Activated CD4-positive, alpha-beta T cell treated with anti-CD3 and anti-CD28 coated beads, Interleukin-2, amount 50 U/mL, for 4 hours (primary cell): ENCODE data around the gene SDCCAG8.

Experiments
- DNase-seq, 2 experiments: peaks; one replicate each; pipeline ENCODE4 v3.0.0-alpha.2; 2020

Gene SDCCAG8

GRCh38 chr1:243341074-243341473 is 85.2 kb downstream of the SDCCAG8 start:
- DNase-seq: no peak

- no peak for DNase-seq
These were observed 88.4 kb downstream of the SDCCAG8 start for GRCh38 chr1:243343970-243344937.

DNA sequence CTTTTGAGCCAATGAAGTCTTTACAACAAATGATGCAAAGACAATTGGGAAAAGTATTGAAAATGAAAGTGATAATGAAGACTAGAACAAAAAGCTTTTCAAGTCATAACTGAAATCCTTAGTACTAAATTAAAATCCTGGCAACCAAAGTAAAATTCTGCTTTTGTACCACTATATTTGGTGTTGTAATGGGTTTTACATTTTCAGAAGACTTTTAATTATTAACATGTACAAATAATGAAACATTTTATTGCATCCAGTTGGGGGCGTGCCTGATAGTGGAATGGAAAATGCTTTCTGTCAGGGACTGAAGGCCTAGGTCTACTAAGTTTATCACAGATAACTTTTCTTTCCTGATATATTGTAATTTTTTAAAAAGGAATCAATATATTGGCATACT is 89.4 kb downstream of the SDCCAG8 start:
- no peak for DNase-seq

DNA sequence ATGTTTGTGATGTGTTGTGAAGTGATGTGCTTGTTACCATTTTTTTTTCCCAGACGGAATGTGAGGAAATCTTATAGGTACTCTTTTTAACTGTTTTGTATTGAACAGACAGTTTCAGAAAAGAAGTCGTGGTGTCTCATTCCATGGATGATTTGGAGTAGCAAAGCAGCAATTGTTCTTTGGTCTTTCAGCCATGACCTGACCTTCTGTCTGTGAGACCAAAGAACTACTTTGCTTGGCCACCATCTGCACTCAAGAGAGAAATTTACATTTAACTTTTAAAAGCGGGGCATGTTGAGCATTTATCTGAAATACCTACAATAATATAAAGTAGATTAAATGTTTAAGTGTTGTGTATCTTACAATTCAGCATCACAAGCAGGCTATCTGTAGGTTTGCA is 90.2 kb downstream of the SDCCAG8 start:
- DNase-seq: no peak

DNA sequence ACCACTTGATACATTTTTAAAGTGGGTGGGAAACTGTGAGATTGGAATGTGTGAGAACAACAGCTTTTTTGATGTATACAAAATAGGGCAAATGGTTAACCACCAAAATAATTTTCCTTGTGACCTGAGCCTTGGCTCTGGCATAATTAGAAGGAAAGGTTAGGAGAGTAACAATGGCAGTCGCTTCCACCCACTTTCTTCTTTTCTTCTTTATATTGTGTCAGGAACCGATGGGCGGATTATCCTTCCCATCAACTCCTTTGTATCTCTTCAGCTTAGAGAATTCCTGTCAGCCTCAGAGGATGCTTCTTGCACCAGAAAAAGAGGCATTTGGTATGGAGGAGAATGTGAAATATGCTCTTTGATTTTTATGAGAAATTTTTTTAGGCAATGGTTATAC is 90.6 kb downstream of the SDCCAG8 start:
- DNase-seq: no peak

DNA sequence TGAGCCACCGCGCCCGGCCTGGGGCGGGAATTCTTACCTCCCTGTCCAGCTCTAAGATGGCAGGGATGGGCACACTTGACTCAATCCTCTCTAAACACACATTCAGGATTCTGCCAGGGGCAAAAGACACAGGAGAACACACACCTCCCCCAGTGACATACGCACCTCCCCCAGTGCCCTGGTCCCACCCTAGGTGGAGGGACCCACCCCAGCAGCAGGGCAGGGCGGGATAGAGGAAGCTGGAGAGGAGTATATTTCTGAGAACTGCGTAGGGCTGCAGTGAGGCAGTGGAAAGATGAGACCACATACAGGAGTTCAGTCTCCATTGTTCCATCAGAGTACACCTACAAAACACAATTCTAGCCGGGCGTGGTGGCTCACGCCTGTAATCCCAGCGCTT is 92.5 kb downstream of the SDCCAG8 start:
- DNase-seq: no peak

GRCh38 chr1:243349128-243349527 is 93.3 kb downstream of the SDCCAG8 start:
- no peak for DNase-seq

DNA sequence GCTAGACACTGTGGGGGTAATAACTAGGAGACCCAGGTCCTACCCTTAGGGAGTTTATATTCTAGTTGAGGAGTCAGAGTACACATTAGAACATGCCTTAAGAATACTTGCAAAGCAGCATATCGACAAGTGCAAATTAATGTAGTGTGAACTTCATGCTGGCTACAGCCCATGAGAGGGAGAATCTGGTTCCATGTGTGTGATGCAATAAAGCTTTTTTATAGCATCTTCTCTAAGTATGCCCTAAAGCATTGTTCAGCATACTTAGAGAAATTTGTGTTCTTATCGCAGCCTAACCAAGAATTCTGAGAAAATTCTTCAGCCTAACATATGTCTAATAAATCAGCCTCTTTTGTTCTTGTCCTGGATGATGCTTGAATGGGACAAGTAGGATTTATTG is 95.5 kb downstream of the SDCCAG8 start:
- DNase-seq: no peak

DNA sequence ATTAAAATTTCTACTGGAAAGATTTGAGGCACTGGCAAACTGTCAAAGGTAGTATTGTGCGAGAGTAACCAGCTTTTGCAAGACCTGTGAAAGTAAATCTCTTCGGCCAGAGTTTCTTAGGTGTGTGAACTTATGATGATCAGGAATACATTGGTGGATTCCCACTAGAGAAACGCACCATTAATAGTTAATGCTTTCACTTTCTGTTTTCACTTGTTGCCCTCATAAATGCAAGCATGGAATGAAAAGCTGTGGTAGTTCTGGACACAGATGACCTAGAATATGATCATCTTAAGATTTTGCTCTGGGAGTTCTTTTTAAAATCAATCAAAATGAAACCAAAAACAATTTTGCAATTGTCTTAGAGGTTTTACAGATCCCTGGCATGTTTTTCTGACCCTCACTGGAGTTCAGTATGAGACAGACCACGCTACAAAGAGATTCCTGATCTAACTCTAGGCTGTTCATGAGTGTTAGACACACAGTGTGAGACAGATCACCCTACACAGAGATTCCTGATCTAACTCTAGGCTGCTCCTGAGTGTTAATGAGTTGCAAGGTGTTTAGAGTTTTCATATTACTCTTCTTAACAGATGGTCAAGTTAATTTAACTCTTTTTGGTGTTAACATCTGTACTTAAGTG is 98.8 kb downstream of the SDCCAG8 start:
- DNase-seq: no peak

DNA sequence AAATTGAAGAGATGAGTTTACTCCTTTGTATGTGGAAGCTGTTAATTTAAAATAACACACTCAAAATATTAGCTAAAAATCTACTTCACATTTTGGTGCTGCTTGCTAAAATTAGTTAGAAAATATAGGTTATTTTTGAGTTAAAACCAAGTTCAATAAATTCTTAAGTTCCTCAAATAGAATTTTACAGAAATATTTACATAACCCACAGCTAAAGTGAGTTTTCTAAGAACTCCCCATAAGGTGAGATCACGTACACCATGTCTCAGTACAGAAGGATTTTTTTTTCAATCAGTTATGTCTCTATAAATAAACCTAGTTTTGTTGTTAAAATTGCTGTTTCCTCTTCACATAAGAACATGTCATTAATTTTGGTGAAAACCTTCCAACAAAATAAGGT is 108.0 kb downstream of the SDCCAG8 start:
- no peak for DNase-seq

- no peak for DNase-seq
These were observed 108.5 kb downstream of the SDCCAG8 start for GRCh38 chr1:243364330-243364729.

GRCh38 chr1:243364866-243365265 is 109.0 kb downstream of the SDCCAG8 start:
- DNase-seq: no peak

DNA sequence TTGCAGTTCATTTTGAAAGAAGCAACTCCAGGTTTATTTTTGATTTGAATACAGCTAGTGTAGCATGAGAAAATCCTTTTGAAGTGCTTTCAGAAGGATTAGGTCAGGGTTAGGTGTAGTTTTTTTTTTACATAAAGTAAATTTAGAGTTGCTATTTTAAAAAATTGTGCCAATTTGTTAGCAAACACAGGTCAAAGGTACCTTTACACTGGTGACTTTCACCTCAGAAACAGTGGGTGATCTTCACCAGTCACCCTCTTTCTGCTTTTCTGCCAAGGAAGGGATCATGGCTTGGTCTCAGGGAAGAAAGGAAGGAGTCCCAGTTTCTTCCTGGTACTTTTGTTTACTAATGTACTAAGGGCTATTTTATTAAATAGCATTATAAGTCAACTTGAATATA is 111.5 kb downstream of the SDCCAG8 start:
- no peak for DNase-seq

GRCh38 chr1:243374412-243374811 is 118.6 kb downstream of the SDCCAG8 start:
- no peak for DNase-seq

GRCh38 chr1:243375596-243375995 is 119.8 kb downstream of the SDCCAG8 start:
- no peak for DNase-seq

DNA sequence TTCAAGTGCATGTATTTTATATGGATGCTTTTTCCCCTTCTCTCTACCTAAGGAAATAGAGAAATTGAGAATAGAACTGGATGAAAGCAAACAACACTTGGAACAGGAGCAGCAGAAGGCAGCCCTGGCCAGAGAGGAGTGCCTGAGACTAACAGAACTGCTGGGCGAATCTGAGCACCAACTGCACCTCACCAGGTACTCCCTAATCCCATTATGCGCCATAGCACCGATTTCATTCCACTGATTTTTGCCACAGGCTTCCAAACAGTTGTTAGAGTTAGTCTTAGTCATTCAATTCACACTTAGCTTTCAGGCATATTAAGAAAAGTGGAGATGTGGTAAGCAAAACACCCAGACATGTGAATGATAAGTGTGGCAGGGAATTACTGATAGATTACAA is 122.8 kb downstream of the SDCCAG8 start:
- DNase-seq: no peak

DNA sequence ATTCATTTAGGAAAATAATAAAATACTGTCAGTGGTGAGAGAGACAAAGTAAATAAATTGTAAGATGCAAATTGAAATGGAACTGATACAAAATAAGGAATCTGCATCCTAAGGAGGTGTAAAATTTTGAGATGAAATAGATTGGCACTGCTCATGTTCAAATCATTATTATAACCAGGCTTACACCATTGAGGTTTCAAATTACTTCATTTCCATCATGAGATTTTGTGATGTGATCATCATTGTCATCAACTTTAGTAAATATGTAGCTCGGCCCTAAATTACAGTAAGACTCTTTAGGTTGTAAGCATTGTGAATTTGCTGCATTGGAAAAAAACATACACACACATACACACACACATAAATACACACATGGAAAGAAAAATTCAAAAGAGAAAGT is 123.4 kb downstream of the SDCCAG8 start:
- no peak for DNase-seq

GRCh38 chr1:243379706-243380105 is 123.9 kb downstream of the SDCCAG8 start:
- DNase-seq: no peak

DNA sequence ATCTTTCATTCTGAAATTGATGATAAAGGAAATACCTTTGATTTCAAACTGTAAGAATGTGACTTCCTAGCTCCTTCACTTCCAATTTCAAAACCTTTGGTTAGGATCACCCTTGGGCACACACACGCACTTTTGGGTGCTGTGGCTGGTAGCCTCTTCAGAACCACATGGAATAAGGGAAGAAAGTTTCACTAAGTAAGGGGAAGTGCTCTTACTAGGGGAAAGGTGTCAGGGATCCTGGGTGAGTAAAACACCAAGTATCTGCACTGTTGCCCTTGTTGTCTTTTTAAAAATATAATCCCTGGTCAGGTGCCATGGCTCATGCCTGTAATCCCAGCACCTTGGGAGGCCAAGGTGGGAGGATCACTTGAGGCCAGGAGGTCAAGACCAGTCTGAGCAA is 132.4 kb downstream of the SDCCAG8 start:
- no peak for DNase-seq

DNA sequence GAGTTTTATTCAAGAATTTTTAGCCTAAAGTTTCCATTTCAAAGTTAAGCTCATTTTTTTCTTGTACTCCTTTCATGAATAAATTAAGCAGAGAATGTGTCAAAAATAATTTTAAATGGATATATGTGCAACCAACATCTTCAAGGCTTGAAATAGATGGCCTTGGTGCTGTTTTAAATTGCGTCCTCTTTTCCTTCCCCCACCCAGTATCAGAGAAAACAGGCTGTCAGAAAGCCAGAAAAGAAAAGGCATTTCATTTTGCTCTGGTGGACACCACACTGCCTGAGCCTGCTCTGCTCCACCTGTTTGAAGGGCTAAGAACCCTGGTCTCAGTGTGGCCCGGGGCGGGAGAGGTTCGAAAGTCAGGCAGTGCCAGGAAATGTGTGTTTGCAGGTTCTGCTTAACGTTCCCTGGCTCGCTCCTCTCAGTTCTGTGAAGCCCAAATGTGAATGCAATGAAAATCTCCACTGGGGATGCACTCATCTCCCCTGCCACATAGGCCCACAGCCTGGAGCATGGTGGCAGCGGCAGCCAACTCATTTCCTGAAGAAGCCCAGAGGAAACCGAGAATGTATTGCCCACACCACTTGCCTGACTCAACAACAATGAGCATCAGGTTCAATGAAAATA is 134.4 kb downstream of the SDCCAG8 start:
- no peak for DNase-seq

DNA sequence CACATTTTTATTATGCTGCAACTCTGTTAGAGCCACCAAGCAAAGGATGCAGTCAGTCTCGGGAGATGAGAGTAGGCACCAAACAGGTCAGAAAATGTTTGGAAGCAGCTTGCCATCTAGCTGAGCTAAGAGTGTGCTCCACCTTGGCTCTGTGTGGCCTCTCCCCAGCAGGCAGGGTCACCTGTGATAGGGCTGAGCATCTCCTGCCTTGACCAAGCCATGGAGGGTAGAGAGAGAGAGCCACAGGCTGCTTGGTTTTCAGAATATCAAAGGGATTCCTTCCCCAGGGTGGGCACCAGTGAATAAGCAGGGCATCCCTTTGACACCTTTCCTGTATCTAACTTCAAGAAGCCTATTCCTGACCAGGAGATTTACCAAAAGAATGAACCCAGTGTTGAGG is 135.5 kb downstream of the SDCCAG8 start:
- DNase-seq: no peak

GRCh38 chr1:243393096-243393495 is 137.3 kb downstream of the SDCCAG8 start:
- DNase-seq: no peak

DNA sequence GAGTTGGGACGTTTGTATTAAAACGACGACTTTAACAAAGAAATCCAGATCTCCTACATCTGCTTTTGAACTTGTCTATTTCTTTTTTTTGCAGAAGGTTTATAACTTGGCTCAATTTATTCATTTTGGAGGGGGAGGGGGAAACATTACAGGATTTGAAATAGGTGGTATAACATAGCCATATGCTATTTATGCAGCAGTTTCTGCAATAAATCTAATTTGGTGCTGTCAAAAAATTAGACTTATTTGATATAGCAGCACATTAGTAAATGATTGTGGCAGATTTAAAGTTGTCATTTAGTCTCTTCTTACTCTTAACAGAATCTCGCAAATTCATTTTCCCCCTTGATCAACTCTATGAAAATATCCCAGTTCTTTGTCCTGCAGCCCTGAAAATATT is 138.2 kb downstream of the SDCCAG8 start:
- DNase-seq: no peak
